Osteoblast (primary cell): ENCODE results near the gene SIRPB2. TPM values are rescaled to one million over a fixed set of nuclear protein-coding genes. Genes with fewer than 3 reads are reported as not detected.
A peak's percentile ranks its signal among the peaks of the same experiment; 100 is the strongest.

Source experiments
- DNase-seq: peaks from one replicate; pipeline ENCODE4 v3.0.0; 2011; ENCODE audit warnings: low spot score, mixed read lengths; ENCODE audit not compliant: insufficient read length; ENCODE audit errors: missing footprints
- H2AFZ ChIP-seq: 2 replicates; pipeline ENCODE4 v1.6.0; 2011; ENCODE audit warnings: mild to moderate bottlenecking, low read length
- H3K27ac ChIP-seq: 2 replicates; pipeline ENCODE4 v1.5.1; 2011; ENCODE audit warnings: mild to moderate bottlenecking, low read depth, low read length, moderate library complexity
- H3K27me3 ChIP-seq: 2 replicates; pipeline ENCODE4 v1.6.0; 2012; ENCODE audit warnings: mild to moderate bottlenecking, control low read depth, inconsistent platforms, low read length, moderate library complexity; ENCODE audit not compliant: insufficient read depth
- H3K36me3 ChIP-seq: 2 replicates; pipeline ENCODE4 v1.5.1; 2011; ENCODE audit warnings: mild to moderate bottlenecking, low read length, control low read depth, moderate library complexity; ENCODE audit not compliant: insufficient read depth
- H3K4me1 ChIP-seq: 2 replicates; pipeline ENCODE4 v1.5.1; 2011; ENCODE audit warnings: mild to moderate bottlenecking, low read length, control low read depth, moderate library complexity; ENCODE audit not compliant: insufficient read depth
- H3K4me2 ChIP-seq: 2 replicates; pipeline ENCODE4 v1.6.0; 2011; ENCODE audit warnings: mild to moderate bottlenecking, low read length; ENCODE audit not compliant: insufficient read depth
- H3K4me3 ChIP-seq: fragments of 200-600 bp; sonication (generic); 3 replicates; pipeline ENCODE4 v1.5.1; 2012; ENCODE audit warnings: mild to moderate bottlenecking, low read length, inconsistent platforms; ENCODE audit not compliant: insufficient read depth
- H3K79me2 ChIP-seq: 2 replicates; pipeline ENCODE4 v1.6.0; 2012; ENCODE audit warnings: mild to moderate bottlenecking, low read length, control low read depth, inconsistent platforms; ENCODE audit not compliant: insufficient read depth
- H3K9me3 ChIP-seq: 2 replicates; pipeline ENCODE4 v1.5.1; 2011; ENCODE audit warnings: low read depth, low read length, control low read depth
- H4K20me1 ChIP-seq: 2 replicates; pipeline ENCODE4 v1.6.0; 2012; ENCODE audit warnings: mild to moderate bottlenecking, low read length, control low read depth; ENCODE audit not compliant: insufficient read depth
- total RNA-seq: library from RNA; depleted of rRNA; stranded (reverse); fragments of >200 nt; gene quantifications from 2 replicates; pipeline ENCODE4 v1.2.3, GENCODE V29; 2012
- TF ChIP-seq, protein P1 (sequence below): IDR thresholded peaks from 2 replicates; pipeline ENCODE4 v1.5.1; 2011; ENCODE audit warnings: mild to moderate bottlenecking, low read depth, low read length, moderate library complexity; ENCODE audit errors: extremely low read depth

SIRPB2 gene
- total RNA-seq, 1 donor = under 0.01 TPM

DNA sequence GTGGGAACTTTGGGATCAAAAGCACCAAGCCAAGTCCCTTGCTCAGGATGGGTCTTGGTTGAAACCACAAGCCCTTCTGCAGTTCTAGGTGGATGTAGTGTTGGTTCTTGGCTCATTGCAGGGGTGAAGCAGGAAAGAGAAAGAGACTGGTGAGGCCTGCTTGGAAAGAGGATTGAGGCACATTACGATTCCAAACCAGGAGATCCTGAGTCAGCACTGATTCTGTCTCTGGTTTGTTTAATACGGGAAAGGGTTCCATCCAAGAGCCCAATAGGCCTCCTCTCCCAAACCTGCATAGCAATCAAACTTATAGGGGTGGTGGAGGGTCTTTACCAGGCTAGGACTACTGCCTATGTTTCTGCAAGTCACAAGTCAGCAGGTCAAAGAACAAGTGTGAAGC lies 48.9 kb downstream of the SIRPB2 start:
- Histone ChIP-seq H4K20me1 (no peaks in the 10 kb centered on the region), H3K79me2 (no peaks in the 10 kb centered on the region), H3K27ac (no peak overlapping the region)

DNA sequence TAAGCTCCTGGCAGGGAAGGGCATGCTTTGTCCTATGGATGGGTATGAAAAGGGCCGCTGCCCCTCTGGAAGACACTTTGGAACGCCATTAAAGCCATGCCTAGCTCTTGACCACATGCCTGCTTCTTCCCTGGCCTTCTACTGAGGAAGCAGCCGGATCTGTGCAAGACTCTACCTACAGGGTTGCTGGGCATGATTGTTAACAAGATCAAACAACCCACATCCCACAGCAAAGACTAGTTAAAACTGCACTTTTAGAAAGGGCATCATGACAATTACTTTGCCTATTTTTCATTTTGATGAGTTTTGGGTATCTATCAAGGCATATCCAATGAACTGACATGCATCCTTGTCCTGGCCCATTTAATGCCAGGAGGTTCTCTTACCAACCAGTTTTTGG lies 50.1 kb downstream of the SIRPB2 start:
- no peak for DNase-seq
- H3K9me3 ChIP-seq = no peaks in the 10 kb centered on the region
- no peaks in the 10 kb centered on the region for H3K4me1 ChIP-seq
- TF ChIP-seq, protein P1, sequence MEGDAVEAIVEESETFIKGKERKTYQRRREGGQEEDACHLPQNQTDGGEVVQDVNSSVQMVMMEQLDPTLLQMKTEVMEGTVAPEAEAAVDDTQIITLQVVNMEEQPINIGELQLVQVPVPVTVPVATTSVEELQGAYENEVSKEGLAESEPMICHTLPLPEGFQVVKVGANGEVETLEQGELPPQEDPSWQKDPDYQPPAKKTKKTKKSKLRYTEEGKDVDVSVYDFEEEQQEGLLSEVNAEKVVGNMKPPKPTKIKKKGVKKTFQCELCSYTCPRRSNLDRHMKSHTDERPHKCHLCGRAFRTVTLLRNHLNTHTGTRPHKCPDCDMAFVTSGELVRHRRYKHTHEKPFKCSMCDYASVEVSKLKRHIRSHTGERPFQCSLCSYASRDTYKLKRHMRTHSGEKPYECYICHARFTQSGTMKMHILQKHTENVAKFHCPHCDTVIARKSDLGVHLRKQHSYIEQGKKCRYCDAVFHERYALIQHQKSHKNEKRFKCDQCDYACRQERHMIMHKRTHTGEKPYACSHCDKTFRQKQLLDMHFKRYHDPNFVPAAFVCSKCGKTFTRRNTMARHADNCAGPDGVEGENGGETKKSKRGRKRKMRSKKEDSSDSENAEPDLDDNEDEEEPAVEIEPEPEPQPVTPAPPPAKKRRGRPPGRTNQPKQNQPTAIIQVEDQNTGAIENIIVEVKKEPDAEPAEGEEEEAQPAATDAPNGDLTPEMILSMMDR = no peak
- H4K20me1 ChIP-seq = no peaks in the 10 kb centered on the region
- no peaks in the 10 kb centered on the region for H3K27me3 ChIP-seq
- no peak overlapping the region for H3K4me2 ChIP-seq
- no peak overlapping the region for H3K4me3 ChIP-seq
- no peak overlapping the region for H2AFZ ChIP-seq
- no peaks in the 10 kb centered on the region for H3K79me2 ChIP-seq
- no peak overlapping the region for H3K27ac ChIP-seq
- H3K36me3 ChIP-seq = peaks cover 36% of the 10 kb centered on the region

More for the DNA sequence above, 48.9 kb downstream of the SIRPB2 start:
- Histone ChIP-seq H3K4me2 (no peak overlapping the region), H3K4me1 (no peaks in the 10 kb centered on the region), H2AFZ (no peak overlapping the region), H3K27me3 (no peaks in the 10 kb centered on the region), H3K9me3 (no peaks in the 10 kb centered on the region), H3K36me3 (peaks cover 48% of the 10 kb centered on the region), H3K4me3 (no peak overlapping the region)
- DNase-seq = no peak
- TF ChIP-seq, protein P1 = no peak

DNA sequence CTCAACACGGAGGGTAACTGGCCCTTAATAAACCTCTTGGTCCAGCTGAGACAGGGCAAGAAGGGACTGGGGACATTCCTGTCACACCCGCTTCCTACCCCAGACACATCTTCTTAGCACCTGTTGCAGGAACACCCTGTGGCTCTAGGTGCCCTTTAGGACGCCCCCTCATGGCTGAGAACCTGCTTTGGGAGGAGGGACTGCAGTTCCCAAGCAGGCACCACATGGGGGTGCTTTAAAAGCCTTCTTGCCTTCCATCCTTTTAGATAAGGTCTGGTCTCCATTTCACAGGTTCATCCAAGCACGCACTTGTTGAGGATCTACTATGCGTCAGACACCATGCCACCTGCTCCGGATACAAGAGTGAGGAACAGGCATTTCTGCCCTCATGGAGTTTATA lies 51.2 kb downstream of the SIRPB2 start:
- Histone ChIP-seq H3K36me3 (peaks cover 25% of the 10 kb centered on the region), H3K4me2 (no peak overlapping the region), H3K4me1 (peaks cover 3% of the 10 kb centered on the region), H3K27ac (no peak overlapping the region), H3K4me3 (no peak overlapping the region), H3K27me3 (no peaks in the 10 kb centered on the region), H3K79me2 (no peaks in the 10 kb centered on the region), H4K20me1 (no peaks in the 10 kb centered on the region), H3K9me3 (no peaks in the 10 kb centered on the region), H2AFZ (no peak overlapping the region)
- TF ChIP-seq, protein P1 = peak; percentile 47
- no peak for DNase-seq

DNA sequence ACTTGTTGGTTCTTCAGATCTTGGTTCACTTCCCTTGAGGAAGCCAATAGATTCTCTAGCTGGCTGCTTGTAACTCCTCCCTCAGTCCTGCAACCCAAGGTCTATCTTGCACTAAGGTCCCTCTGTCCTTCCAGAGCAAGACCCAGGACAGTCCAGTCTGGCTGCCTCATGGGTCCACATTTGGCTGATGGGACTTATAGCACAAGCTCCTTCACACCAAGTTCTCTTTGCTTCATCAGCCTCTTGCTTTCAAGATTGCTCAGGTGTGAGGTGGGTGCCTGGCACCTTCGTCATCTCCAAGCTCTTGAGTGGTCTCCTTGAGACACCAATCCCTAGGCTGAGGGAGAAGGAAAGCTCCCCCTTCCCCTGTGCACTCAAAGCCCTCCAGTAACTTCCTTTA lies 52.9 kb downstream of the SIRPB2 start:
- Histone ChIP-seq H3K27ac (no peak overlapping the region), H2AFZ (no peak overlapping the region), H3K4me2 (no peak overlapping the region), H3K4me1 (peaks cover 12% of the 10 kb centered on the region), H3K79me2 (no peaks in the 10 kb centered on the region), H3K36me3 (peaks cover 9% of the 10 kb centered on the region), H4K20me1 (no peaks in the 10 kb centered on the region), H3K27me3 (no peaks in the 10 kb centered on the region), H3K4me3 (no peak overlapping the region), H3K9me3 (no peaks in the 10 kb centered on the region)
- TF ChIP-seq, protein P1 = no peak
- DNase-seq = no peak
